HG02884 (cell line): ENCODE data around the gene GNPTAB.
"Not testable (repeated sequence)": the region's sequence is repeated elsewhere in the genome, so short reads cannot be mapped to it uniquely, and the experiment has no call there.

Source experiments
- ATAC-seq: cut with Tn5 transposase; IDR thresholded peaks from one replicate; pipeline ENCODE4 v1.9.1; 2021; ENCODE audit warnings: mild to moderate bottlenecking, moderate library complexity; ENCODE audit not compliant: unreplicated experiment

GNPTAB gene

GRCh38 chr12:101740980-101741379, 89.8 kb downstream of the GNPTAB start:
- no peak for ATAC-seq

DNA sequence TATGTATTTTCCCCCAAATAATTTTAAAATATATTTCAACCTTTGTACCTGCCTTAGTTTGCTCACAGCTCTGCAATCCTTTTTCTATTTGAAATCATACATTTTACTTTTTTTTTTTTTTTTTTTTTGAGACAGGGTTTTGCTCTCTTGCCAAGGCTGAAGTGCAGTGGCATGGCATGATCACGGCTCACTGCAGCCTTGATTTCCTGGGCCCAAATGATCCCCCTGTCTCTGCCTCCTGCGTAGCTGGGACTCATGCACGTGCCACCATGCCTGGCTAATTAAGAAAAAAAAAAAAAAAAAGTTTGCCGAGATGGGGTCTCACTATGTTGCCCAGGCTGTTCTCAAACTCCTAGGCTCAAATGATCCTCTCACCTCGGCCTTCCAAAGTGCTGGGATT, 90.2 kb downstream of the GNPTAB start:
- ATAC-seq = no peak

- no peak for ATAC-seq
Observed at GRCh38 chr12:101738920-101739665, 91.7 kb downstream of the GNPTAB start, which contains the start of gene SYCP3. Gene SYCP3, minus strand, starts transcription at chr12:101739462. Its CDS starts 1,527 bp downstream, at chr12:101737935.

DNA sequence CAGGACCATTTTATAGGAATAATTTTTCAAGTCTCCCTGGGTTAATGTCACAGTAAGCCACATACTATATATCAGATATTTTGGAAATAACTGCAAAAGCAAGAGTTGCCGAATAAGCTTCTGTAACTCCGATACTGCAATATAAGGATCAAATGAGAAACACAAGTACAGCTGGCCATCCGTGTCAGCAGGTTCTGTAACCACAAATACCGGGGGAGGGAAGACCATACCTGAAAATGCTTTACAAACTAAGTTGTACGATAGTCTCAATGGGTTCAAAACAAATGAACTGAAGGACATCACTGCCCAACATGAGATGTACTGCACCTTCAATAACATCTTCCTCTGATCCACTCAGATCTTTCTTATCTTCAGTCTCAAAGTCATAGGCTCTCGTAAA, 93.3 kb downstream of the GNPTAB start:
- no peak for ATAC-seq

DNA sequence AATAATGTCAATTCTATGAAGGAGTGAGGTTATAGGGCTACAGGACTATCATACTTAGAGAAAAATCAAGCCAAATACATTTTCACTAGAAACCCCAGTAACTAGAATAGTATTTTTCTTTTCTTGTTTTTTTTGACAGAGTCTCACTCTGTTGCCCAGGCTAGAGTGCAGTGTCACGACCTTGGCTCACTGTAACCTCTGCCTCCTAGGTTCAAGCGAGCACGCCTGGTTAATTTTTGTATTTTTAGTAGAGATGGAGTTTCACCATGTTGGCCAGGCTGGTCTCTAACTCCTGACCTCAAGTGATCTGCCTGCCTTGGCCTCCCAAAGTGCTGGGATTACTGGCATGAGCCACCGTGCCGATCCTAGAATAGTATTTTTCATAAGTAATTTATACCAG, 96.3 kb downstream of the GNPTAB start:
- not testable (repeated sequence) for ATAC-seq

DNA sequence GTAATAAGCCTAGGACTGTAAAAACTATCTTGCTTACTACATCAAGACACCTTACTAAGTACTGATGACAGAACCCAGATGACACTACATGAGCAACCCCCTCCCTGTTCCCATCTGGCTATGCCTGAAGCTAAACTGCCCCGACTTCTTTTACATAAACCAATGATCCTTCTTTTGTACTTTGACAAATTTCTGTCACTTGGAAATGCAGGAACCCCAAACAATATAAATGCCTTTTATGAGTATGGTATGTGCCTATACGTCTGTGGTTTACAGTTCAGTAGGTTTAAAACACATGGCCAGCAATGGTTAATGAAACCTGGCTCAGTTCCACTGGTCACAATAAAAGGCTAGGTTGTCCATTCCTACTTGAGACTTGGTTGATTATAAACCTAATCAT, 97.6 kb downstream of the GNPTAB start:
- ATAC-seq = no peak

GRCh38 chr12:101732318-101732717, 98.4 kb downstream of the GNPTAB start:
- no peak for ATAC-seq

DNA sequence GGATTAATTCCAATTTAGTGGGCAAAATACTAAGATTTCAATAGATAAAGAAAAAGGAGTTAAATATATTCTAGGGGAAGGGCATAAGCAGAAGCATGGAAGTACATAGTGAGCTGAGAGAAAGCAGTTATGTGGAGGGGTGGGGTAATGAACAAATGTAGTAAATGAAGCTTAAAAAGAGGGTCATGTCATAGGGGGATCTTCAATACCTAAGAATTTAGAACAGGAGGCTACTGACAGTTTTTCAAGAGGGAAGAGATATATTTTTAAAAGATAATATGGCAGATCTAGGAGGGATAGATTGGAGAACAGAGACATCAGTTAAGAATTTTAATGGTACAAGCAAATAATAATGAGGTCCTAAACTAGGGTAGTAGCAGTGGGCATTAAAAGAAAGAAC, 100.9 kb downstream of the GNPTAB start:
- ATAC-seq = no peak

GRCh38 chr12:101727098-101727497, 103.7 kb downstream of the GNPTAB start:
- no peak for ATAC-seq

DNA sequence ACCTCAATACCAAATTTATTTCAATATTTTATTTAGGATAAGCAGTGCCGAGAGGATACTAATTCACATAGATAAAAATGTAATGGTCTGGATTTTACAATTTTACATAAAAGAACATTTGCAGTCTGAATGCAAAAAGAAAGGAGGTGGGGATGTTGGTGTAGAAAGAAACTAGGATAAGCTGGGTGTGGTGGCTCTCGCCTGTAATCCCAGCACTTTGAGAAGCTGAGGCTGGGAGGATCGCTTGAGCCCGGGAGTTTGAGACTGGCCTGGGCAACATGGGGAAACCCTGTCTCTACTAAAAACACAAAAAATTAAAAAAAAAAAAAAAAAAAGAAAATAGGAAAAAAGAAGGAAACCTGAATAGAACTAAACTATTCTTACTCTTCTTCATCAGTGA, 108.4 kb downstream of the GNPTAB start:
- no peak for ATAC-seq

DNA sequence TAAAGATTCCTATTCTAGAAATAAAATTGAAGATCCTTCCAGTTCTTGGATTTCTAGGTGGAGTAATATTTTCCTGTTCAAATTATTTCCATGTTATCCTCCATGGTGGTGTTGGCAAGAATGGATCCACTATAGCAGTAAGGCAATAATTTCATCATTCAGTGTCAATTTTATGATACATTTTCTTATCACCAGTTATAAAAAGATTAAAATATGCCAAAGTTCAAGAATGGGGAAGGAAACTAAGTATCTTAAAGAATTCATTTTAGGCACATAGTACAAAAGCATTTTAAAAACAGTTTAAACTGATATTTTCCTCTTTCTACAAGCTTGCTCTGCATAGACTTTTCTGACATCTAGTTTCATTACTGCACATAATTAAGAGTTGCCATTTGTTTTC, 110.6 kb downstream of the GNPTAB start:
- no peak for ATAC-seq

DNA sequence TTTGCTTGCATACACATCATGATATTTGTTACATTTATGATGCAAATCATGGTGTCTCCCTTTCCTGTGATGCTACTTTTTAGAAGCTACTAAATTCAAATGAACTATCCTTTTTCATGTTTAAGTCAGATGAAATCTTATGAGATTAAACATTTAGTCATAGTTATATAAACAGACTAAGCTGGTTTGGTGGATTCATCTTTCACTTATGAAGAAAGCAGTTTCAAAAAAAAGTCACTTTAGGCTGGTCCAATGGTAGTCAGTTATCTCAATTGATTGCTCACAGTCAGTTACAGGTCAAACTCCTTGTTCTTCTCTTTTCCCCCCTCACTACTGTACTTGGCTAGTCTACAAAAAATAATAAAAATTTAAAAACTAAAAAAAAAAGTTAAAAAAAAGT, 111.2 kb downstream of the GNPTAB start:
- ATAC-seq = no peak

DNA sequence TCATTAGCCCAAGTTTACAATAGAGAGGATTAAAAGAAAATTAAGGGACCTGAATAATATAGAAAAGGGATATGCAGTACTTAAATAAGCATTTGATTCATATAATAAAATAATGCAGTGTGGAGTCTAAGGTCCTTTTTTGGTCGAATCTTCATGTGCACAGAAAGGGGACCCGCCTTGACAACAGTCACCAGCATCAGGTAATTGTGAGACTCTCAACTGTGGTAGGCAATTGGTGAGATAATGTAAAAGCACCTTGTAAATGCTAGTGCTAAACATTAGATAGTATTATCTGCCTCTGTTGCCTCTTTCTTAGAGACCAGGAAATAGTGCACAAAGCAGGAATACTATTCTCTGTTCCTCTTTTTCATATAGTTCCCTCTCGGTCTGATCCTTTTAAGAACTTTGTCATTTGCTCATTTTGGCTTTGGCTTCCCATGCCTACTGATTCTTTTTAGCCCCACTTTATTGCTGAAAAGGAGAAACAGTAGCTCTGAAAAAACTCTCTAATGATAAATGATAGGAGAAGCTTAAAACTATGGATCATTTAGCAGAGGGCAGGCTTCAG, 115.8 kb downstream of the GNPTAB start:
- no peak for ATAC-seq

- ATAC-seq = no peak
Observed at GRCh38 chr12:101713930-101714329, 116.8 kb downstream of the GNPTAB start.

GRCh38 chr12:101713059-101713682, 117.6 kb downstream of the GNPTAB start:
- no peak for ATAC-seq

DNA sequence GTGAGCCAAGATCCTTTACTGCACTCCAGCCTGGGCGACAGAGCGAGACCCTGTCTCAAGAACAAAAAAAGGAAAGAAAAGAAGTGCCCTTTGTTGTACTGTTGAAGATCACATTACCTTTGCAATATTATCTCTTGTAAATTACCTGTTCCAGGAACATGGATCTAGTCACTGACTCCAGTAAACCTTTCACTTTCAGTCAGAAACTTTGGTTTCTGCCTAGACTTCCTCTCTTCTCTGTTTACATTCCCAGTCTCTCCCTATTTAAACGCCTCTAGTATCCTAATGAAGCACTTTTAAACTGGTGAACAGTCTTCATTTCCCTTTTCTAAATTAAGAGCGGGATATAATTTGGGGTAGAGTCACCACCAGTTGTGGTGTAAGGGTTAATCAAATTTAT, 120.5 kb downstream of the GNPTAB start:
- ATAC-seq = no peak

- ATAC-seq = no peak
Observed at GRCh38 chr12:101707131-101707782, 123.5 kb downstream of the GNPTAB start.

DNA sequence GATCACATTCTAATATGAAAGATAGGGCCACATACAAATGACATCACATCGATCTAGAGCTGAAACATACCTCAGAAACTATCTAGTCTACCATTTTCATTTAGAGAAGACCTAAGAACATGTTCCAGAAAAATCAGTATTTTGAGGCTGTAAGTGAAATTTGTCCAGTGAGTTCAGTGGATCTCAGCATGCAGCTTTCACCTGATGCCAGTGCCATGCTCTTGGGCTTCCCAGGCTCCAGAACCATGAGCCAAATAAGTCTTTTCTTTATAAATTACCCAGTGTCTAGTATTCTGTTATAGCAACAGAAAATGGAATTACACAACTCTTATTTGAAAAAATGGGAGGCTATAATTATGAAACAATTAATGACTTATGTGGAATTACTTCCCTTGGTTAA, 124.4 kb downstream of the GNPTAB start:
- ATAC-seq = no peak

- no peak for ATAC-seq
Observed at GRCh38 chr12:101703487-101703886, 127.3 kb downstream of the GNPTAB start.

- no peak for ATAC-seq
Observed at GRCh38 chr12:101700299-101700820, 130.4 kb downstream of the GNPTAB start.

GRCh38 chr12:101698800-101699347, 131.9 kb downstream of the GNPTAB start:
- ATAC-seq = no peak
